ENCODE data around the gene CXXC5.

Gene CXXC5

GRCh38 chr5:139638736-139639618, 9.2 kb upstream of the CXXC5 start:
- no peak for ATAC-seq

- no peak for ATAC-seq
Observed at GRCh38 chr5:139639619-139640380, 8.3 kb upstream of the CXXC5 start.

GRCh38 chr5:139640421-139641115, 7.6 kb upstream of the CXXC5 start:
- ATAC-seq, result no peak

- no peak for ATAC-seq
Observed at GRCh38 chr5:139641116-139642080, 6.8 kb upstream of the CXXC5 start.

GRCh38 chr5:139642213-139642612, 5.9 kb upstream of the CXXC5 start:
- ATAC-seq, result no peak

GRCh38 chr5:139642891-139643871, 5.0 kb upstream of the CXXC5 start:
- ATAC-seq, result no peak

- ATAC-seq, result no peak
Observed at GRCh38 chr5:139644001-139644456, 4.1 kb upstream of the CXXC5 start.

- ATAC-seq, result no peak
Observed at GRCh38 chr5:139644646-139645429, 3.3 kb upstream of the CXXC5 start.

GRCh38 chr5:139645430-139645871, 2.7 kb upstream of the CXXC5 start:
- ATAC-seq, result no peak

- ATAC-seq, result no peak
Observed at GRCh38 chr5:139646111-139646510, 2.0 kb upstream of the CXXC5 start.

GRCh38 chr5:139646912-139647505, 1.1 kb upstream of the CXXC5 start:
- ATAC-seq, result no peak

GRCh38 chr5:139647506-139648204, 494 bp upstream of the CXXC5 start:
- ATAC-seq, result no peak

GRCh38 chr5:139649082-139649991, 1.2 kb downstream of the CXXC5 start:
- ATAC-seq, result no peak

GRCh38 chr5:139650031-139650688, 2.0 kb downstream of the CXXC5 start:
- ATAC-seq, result no peak

GRCh38 chr5:139650689-139651042, 2.5 kb downstream of the CXXC5 start:
- ATAC-seq, result no peak

GRCh38 chr5:139651043-139651834, 3.1 kb downstream of the CXXC5 start:
- ATAC-seq, result no peak
